Kidney (tissue), 11 donors: ENCODE data around the gene OR2A1. TPM values are rescaled to one million over a fixed set of nuclear protein-coding genes. Genes with fewer than 3 reads are reported as not detected.
"Not testable (repeated sequence)": the region's sequence is repeated elsewhere in the genome, so short reads cannot be mapped to it uniquely, and the experiment has no call there.

Experiments used
- DNase-seq, 5 donors: peaks; one replicate each; pipeline ENCODE4 v3.0.0-alpha.2; 2013 to 2020
- FAIRE-seq: peaks from 2 replicates; lab custom pipeline; 2012; peaks lifted over from hg19 to GRCh38; lab: Jason Lieb, UNC
- H3K27ac ChIP-seq, 2 donors: one replicate each; pipeline ENCODE4 v1.7.0; 2013; ENCODE audit warnings: low read depth in 2 of 2, low read length in 2 of 2, inconsistent platforms in 1 of 2
- H3K27me3 ChIP-seq: one replicate; pipeline ENCODE4 v1.7.1; 2013; ENCODE audit warnings: low read length, inconsistent platforms; ENCODE audit not compliant: control insufficient read depth, insufficient read depth
- H3K36me3 ChIP-seq, 3 donors: one replicate each; pipeline versions ENCODE4 v1.7.0 to v1.7.1; 2013; ENCODE audit warnings: low read length in 3 of 3, control low read depth in 1 of 3, inconsistent platforms in 1 of 3; ENCODE audit not compliant: insufficient read depth in 3 of 3, control insufficient read depth in 2 of 3
- H3K4me1 ChIP-seq, 3 donors: one replicate each; pipeline versions ENCODE4 v1.7.0 to v1.7.1; 2013; ENCODE audit warnings: low read length in 3 of 3, inconsistent platforms in 1 of 3, low read depth in 1 of 3; ENCODE audit not compliant: control insufficient read depth in 2 of 3, insufficient read depth in 2 of 3
- H3K4me3 ChIP-seq, 3 donors: one replicate each; pipeline versions ENCODE4 v1.7.0 to v1.8.1; 2013; ENCODE audit warnings: low read length in 3 of 3, control low read depth in 1 of 3, inconsistent platforms in 1 of 3
- H3K9ac ChIP-seq, 3 donors: one replicate each; pipeline versions ENCODE4 v1.7.0 to v1.7.1; 2013; ENCODE audit warnings: low read length in 3 of 3, control low read depth in 1 of 3, inconsistent platforms in 1 of 3
- H3K9me3 ChIP-seq, 3 donors: one replicate each; pipeline versions ENCODE4 v1.7.0 to v1.7.1; 2013; ENCODE audit warnings: low read length in 3 of 3, control low read depth in 1 of 3, inconsistent platforms in 1 of 3; ENCODE audit not compliant: control insufficient read depth in 2 of 3, insufficient read depth in 1 of 3
- intact Hi-C: fragments of 100-400 bp; cut with DNase I; formaldehyde crosslinking; loops from one replicate; pipeline ENCODE4 v1.11.1; 2022
- polyA plus RNA-seq: library from polyadenylated mRNA; stranded (reverse); fragments of 350-450 nt; fragmentation: Illumina TruSeq; extraction: RNeasy Lipid Tissue Mini Kit (QIAGEN cat#74804); gene quantifications from one replicate; pipeline ENCODE4 v1.2.3, GENCODE V29; 2014; ENCODE audit warnings: low read depth, low replicate concordance; ENCODE audit not compliant: insufficient read depth
- total RNA-seq: library from RNA; stranded (reverse); fragmentation: NEBNext Ultra II Directional; extraction: Animal tissue kit (Norgen Biotek cat#: 25700); gene quantifications from one replicate; pipeline ENCODE4 v1.2.1, GENCODE V29; 2021
- donor health status: control.
- donor health status: control.
- donor health status: DM: yes; HTN: yes; CAD: no.
- donor health status: Normal renal cell carcinoma (clear cell type).

OR2A1 gene
- total and polyA plus RNA-seq, 2 donors from 2014 or later = not detected

- H3K27ac ChIP-seq, intact Hi-C loops: not testable (repeated sequence)
Measured at GRCh38 chr7:144365523-144365922, 53.3 kb downstream of the OR2A1 start.

GRCh38 chr7:144367250-144367649 is 55.0 kb downstream of the OR2A1 start:
- DNase-seq, H3K9ac ChIP-seq, H3K9me3 ChIP-seq, H3K4me1 ChIP-seq, FAIRE-seq, H3K4me3 ChIP-seq, intact Hi-C loops, H3K27ac ChIP-seq, H3K36me3 ChIP-seq, H3K27me3 ChIP-seq: not testable (repeated sequence)

More at GRCh38 chr7:144365523-144365922, 53.3 kb downstream of the OR2A1 start:
- H3K4me1 ChIP-seq, H3K4me3 ChIP-seq, H3K9ac ChIP-seq, FAIRE-seq, DNase-seq, H3K9me3 ChIP-seq, H3K36me3 ChIP-seq, H3K27me3 ChIP-seq: not testable (repeated sequence)

- H3K4me1 ChIP-seq, H3K36me3 ChIP-seq, H3K9me3 ChIP-seq, DNase-seq, H3K4me3 ChIP-seq, intact Hi-C loops, H3K9ac ChIP-seq, H3K27me3 ChIP-seq, FAIRE-seq, H3K27ac ChIP-seq: not testable (repeated sequence)
Measured at GRCh38 chr7:144369221-144369620, 57.0 kb downstream of the OR2A1 start.

Other genes starting within 250 kb of the OR2A1 start
- gene OR2A25, start 242.6 kb upstream of the OR2A1 start, total RNA-seq = not detected
- not detected for gene OR2A25, start 242.6 kb upstream of the OR2A1 start, polyA plus RNA-seq
- not detected for gene OR2A12, start 226.1 kb upstream of the OR2A1 start, total RNA-seq
- not detected for gene OR2A12, start 226.1 kb upstream of the OR2A1 start, polyA plus RNA-seq
- gene OR2A2, start 202.8 kb upstream of the OR2A1 start, total RNA-seq = not detected
- not detected for gene OR2A2, start 202.8 kb upstream of the OR2A1 start, polyA plus RNA-seq
- not detected for gene OR2A14, start 189.2 kb upstream of the OR2A1 start, total RNA-seq
- gene OR2A14, start 189.2 kb upstream of the OR2A1 start, polyA plus RNA-seq = not detected
- gene CTAGE4, start 129.0 kb upstream of the OR2A1 start, total RNA-seq = 4.9 TPM
- gene CTAGE4, start 129.0 kb upstream of the OR2A1 start, polyA plus RNA-seq = 4.2 TPM
- 22.1 TPM for gene ARHGEF35, start 116.6 kb upstream of the OR2A1 start, total RNA-seq
- gene ARHGEF35, start 116.6 kb upstream of the OR2A1 start, polyA plus RNA-seq = 9.5 TPM
- gene OR2A42, start 72.8 kb upstream of the OR2A1 start, total RNA-seq = 0.06 TPM
- gene OR2A42, start 72.8 kb upstream of the OR2A1 start, polyA plus RNA-seq = 0.13 TPM
- gene OR2A7, start 47.6 kb upstream of the OR2A1 start, total RNA-seq = 12.3 TPM
- gene OR2A7, start 47.6 kb upstream of the OR2A1 start, polyA plus RNA-seq = 3.5 TPM
- gene CTAGE8, start 43.1 kb upstream of the OR2A1 start, total RNA-seq = 4.3 TPM
- 5.4 TPM for gene CTAGE8, start 43.1 kb upstream of the OR2A1 start, polyA plus RNA-seq
- gene ARHGEF5, start 43.0 kb downstream of the OR2A1 start, total RNA-seq = 43.5 TPM
- 15.2 TPM for gene ARHGEF5, start 43.0 kb downstream of the OR2A1 start, polyA plus RNA-seq
- gene NOBOX, start 91.3 kb downstream of the OR2A1 start, total RNA-seq = not detected
- not detected for gene NOBOX, start 91.3 kb downstream of the OR2A1 start, polyA plus RNA-seq